HG02852 (cell line): Measurements from ENCODE around the gene ELOVL1.
A peak's percentile ranks its signal among the peaks of the same experiment; 100 is the strongest.
"Not testable (repeated sequence)": the region's sequence is repeated elsewhere in the genome, so short reads cannot be mapped to it uniquely, and the experiment has no call there.

Experiments used
- ATAC-seq: cut with Tn5 transposase; IDR thresholded peaks from one replicate; pipeline ENCODE4 v1.9.1; 2021; ENCODE audit warnings: mild to moderate bottlenecking, moderate library complexity; ENCODE audit not compliant: unreplicated experiment

ELOVL1 gene

GRCh38 chr1:43382027-43382779, 14.4 kb upstream of the ELOVL1 start:
- ATAC-seq, result no peak

GRCh38 chr1:43381612-43382011, 13.8 kb upstream of the ELOVL1 start:
- no peak for ATAC-seq

DNA sequence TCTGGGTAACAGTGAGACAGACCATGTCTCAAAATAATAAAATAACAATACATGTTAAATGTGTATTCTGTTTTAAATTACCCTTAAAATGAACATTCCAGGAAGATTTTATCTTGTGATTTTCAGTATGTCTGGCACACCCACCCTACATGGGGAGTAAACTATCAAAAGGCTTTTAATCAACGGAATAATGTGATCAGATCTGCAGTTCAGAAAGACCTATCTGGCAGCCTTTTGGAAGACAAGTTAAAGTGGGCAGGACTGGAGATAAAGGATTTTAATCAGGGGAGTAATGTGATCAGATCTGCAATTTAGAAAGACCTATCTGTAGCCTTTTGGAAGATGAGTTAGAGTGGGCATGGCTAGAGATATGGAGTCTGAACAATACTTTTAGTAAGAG, 11.7 kb upstream of the ELOVL1 start:
- no peak for ATAC-seq

DNA sequence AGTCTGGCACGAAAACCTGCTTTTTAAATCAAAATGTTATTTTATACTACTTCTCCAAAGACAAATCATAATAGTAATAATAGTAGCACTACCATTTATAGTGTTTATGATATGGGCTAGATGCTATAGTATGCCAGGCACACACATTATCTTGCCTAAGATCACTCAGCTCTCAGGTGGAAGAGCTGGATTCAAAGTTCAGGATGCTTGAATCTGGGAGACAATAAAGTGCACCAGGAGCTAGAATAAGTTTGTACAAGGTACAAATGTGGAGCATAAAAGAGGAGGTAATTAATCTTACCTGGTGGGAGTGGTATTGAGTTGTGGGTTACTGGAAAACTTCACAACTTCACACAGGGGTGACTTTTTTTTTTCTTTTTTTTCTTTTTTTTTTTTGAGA, 10.0 kb upstream of the ELOVL1 start:
- no peak for ATAC-seq

DNA sequence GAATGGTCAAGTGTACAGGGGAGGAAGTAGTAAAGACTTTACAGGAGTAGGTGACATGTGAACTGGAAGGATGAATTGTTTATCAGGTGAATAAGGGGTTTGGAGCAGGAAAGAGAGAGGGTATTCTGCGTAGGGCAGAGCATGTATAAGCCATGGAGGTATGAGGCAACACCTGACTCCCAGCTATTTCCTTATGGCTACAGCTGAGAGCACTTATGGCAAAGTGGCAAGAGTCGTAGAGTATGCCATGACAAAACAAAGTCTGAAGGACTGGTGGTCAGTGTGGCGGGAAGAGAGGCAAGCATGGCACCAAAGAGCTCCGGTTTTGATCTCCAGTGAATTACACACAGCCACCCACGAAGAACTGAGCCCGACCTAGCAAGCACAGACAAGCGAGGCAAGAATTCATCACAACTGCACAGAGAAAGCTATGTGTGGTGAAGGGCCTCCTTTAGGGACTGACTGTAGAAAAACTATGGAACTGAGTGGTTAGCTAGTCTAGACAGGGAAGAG, 9.0 kb upstream of the ELOVL1 start:
- ATAC-seq, result no peak

- no peak for ATAC-seq
Observed at GRCh38 chr1:43373066-43373940, 5.5 kb upstream of the ELOVL1 start.

DNA sequence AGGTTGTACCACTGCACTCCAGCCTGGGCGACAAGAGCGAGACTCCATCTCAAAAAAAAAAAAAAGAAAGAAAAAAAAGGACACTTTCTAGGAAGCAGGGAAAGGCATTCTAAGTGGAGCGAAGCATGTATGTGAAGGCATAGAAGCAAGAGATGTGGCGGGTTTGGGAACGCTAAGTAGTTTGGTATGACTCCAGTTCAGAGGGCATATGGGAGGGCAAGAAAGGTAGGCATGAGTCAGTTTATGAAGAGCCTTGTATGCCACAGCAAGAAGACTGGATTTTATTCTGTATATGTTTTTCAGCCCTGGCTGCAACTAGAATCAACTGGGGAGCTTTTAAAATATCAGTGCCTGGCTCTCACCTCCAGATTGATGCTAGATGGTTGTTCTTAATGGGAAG, 4.4 kb upstream of the ELOVL1 start:
- no peak for ATAC-seq

DNA sequence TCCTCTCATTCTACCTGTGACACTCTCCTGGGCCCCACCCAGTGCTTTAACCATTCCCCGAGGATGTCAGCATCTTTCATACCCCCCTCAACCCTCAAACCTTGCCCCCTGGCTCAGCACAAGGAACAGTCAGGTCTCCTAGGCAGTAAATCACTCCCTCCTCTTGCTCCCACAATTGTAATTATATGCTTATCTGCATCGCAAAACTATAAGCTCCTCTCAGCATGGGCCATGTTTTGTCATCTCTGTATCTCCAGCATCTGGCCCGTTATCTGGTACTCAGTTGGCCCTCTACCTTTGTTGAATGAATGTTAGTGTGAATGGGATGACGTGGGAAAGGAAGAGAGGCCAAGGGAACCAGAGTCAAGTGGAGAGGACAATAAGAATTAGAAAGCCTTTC, 2.8 kb upstream of the ELOVL1 start:
- no peak for ATAC-seq

GRCh38 chr1:43369779-43370178, 2.0 kb upstream of the ELOVL1 start:
- not testable (repeated sequence) for ATAC-seq

GRCh38 chr1:43368646-43369020, 822 bp upstream of the ELOVL1 start:
- no peak for ATAC-seq

- ATAC-seq, result peak; percentile 45
Observed at GRCh38 chr1:43367026-43367903, 546 bp downstream of the ELOVL1 start.

GRCh38 chr1:43366601-43367025, 1.2 kb downstream of the ELOVL1 start:
- no peak for ATAC-seq

GRCh38 chr1:43366179-43366578, 1.6 kb downstream of the ELOVL1 start:
- ATAC-seq, result no peak

GRCh38 chr1:43365678-43366077, 2.1 kb downstream of the ELOVL1 start:
- ATAC-seq, result no peak

DNA sequence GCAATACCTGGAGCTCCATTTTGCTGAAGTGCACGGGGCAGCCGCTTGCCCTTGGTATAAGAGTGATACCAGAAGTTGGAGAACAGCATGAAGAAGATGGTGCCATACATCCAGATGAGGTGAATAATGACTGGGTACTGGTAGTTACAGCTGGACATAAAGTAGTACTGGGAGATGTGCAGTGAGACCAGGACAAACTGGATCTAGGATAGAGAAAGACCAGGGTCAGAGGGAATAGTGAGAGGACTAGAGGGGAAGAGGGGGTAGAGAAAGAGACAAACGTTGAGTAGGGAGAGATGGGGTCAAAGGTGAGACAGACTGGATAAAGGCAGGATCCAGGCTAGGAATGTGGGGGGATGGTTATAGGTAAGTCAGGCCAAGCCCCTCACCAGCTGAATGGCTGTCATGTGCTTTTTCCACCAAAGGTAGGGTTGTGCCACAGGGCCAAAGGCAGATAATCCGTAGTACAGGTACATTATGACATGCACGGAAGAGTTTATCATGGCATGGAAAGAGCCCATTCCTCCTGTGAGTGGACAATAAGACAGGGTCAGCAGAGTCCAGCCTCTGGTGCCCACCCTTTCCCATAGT, 3.8 kb downstream of the ELOVL1 start:
- no peak for ATAC-seq

- ATAC-seq, result no peak
Observed at GRCh38 chr1:43363283-43363934, 4.4 kb downstream of the ELOVL1 start.

DNA sequence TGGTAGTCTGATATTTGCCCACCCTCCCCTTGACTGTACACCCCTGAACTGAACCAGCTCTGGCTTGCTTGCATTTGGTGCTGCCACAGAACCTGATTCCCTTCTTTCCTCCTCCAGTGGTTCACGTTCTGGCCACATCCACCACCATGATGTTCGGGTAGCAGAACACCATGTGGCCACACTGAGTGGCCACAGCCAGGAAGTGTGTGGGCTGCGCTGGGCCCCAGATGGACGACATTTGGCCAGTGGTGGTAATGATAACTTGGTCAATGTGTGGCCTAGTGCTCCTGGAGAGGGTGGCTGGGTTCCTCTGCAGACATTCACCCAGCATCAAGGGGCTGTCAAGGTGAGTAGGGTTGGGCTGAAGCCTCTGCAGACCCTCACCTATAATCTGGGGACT, 7.2 kb downstream of the ELOVL1 start:
- no peak for ATAC-seq

DNA sequence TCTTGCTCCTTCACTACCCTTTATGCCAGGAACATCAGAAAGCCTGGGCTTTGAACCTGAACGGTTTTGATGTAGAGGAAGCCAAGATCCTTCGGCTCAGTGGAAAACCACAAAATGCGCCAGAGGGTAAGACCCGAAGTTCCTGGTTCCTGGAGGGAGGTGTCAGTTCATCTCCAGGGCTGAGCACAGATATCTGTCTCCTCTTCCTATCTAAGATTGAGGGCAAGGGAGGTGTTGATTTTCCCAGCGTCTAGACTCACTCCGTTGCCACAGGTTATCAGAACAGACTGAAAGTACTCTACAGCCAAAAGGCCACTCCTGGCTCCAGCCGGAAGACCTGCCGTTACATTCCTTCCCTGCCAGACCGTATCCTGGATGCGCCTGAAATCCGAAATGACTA, 8.1 kb downstream of the ELOVL1 start:
- ATAC-seq, result no peak

DNA sequence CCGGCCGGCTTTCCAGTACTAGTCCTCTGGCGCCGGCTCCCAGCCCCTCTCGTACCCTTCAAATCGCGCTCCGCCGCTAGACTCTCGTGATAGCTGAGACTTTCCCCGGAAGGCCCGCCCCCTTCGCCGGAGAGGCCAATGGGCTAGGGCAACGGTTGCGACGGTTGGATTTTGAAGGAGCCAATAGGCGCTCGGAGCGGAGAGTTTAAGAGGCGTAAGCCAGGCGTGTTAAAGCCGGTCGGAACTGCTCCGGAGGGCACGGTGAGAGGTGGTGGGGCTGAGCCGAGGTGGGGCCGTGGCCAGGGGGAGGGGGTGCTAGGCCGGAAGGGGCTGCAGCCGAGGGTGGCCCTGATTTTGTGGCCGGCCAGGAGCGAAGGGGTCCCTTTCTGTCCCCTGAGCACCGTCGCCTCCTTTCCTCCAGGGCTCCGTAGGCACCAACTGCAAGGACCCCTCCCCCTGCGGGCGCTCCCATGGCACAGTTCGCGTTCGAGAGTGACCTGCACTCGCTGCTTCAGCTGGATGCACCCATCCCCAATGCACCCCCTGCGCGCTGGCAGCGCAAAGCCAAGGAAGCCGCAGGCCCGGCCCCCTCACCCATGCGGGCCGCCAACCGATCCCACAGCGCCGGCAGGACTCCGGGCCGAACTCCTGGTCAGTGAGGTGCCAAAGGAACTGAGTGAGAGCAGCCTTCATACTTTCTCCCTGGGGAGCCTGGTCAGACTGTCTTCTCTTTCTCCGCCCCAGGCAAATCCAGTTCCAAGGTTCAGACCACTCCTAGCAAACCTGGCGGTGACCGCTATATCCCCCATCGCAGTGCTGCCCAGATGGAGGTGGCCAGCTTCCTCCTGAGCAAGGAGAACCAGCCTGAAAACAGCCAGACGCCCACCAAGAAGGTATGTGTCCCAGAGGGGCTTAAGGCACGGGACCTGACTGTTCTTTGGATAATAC, 8.8 kb downstream of the ELOVL1 start, which contains the start of gene CDC20:
Gene CDC20, plus strand, starts transcription at position 236 of the 948 bp plus-strand sequence. Its CDS starts 235 bp downstream, at position 471.
- peak; percentile 93 for ATAC-seq
